GM23338 (cell line): ENCODE results near the gene METTL13. TPM values are rescaled to one million over a fixed set of nuclear protein-coding genes. Genes with fewer than 3 reads are reported as not detected.
A peak's percentile ranks its signal among the peaks of the same experiment; 100 is the strongest.

ENCODE experiments used
- ATAC-seq: fragments of 200-7000 bp; cut with Tn5 transposase; 3 replicates; pipeline ENCODE4 v1.9.1; 2020
- DNase-seq: peaks from one replicate; pipeline ENCODE4 v3.0.0-alpha.2; 2015; ENCODE audit warnings: low spot score
- H2AFZ ChIP-seq: fragments of 200-600 bp; sonication (generic); 2 replicates; pipeline ENCODE4 v1.8.0; 2016; ENCODE audit warnings: antibody characterized with exemption, mild to moderate bottlenecking, moderate library complexity
- H3F3A ChIP-seq: fragments of 200-600 bp; sonication (generic); replicated peaks from 2 replicates; pipeline ENCODE4 v1.8.0; 2017; ENCODE audit warnings: antibody characterized with exemption, mixed run types, low read depth
- H3K27ac ChIP-seq: fragments of 200-600 bp; sonication (generic); 2 replicates; pipeline ENCODE4 v1.6.1; 2016; ENCODE audit warnings: low read depth
- H3K27me3 ChIP-seq: fragments of 200-600 bp; sonication (generic); 2 replicates; pipeline ENCODE4 v1.8.0; 2016; ENCODE audit warnings: mild to moderate bottlenecking, mixed run types, moderate library complexity; ENCODE audit not compliant: insufficient read depth
- H3K36me3 ChIP-seq: fragments of 200-600 bp; sonication (generic); 2 replicates; pipeline ENCODE4 v1.8.0; 2016; ENCODE audit warnings: mild to moderate bottlenecking; ENCODE audit not compliant: insufficient read depth
- H3K4me1 ChIP-seq: fragments of 200-600 bp; sonication (generic); 2 replicates; pipeline ENCODE4 v1.8.0; 2016; ENCODE audit warnings: mild to moderate bottlenecking, moderate library complexity; ENCODE audit not compliant: insufficient read depth
- H3K4me2 ChIP-seq: fragments of 200-600 bp; sonication (generic); 2 replicates; pipeline ENCODE4 v1.7.1; 2017; ENCODE audit warnings: mixed run types
- H3K4me3 ChIP-seq: fragments of 200-600 bp; sonication (generic); 2 replicates; pipeline ENCODE4 v1.6.1; 2016; ENCODE audit warnings: mixed run types
- H3K79me2 ChIP-seq: fragments of 200-600 bp; sonication (generic); replicated peaks from 2 replicates; pipeline ENCODE4 v1.8.0; 2017; ENCODE audit warnings: mild to moderate bottlenecking; ENCODE audit not compliant: insufficient read depth
- H3K9me2 ChIP-seq: fragments of 200-600 bp; sonication (generic); 2 replicates; pipeline ENCODE4 v1.8.0; 2017; ENCODE audit not compliant: insufficient read depth
- H4K20me1 ChIP-seq: fragments of 200-600 bp; sonication (generic); replicated peaks from 2 replicates; pipeline ENCODE4 v1.8.0; 2017; ENCODE audit warnings: mild to moderate bottlenecking; ENCODE audit not compliant: insufficient read depth
- H3K27ac Mint-ChIP-seq: 2 replicates; pipeline ENCODE4 v1.8.0; 2020; ENCODE audit warnings: inconsistent platforms, mild to moderate bottlenecking, moderate library complexity, mixed read lengths
- H3K27me3 Mint-ChIP-seq: 3 replicates; pipeline ENCODE4 v1.8.0; 2022; ENCODE audit warnings: low read depth, mild to moderate bottlenecking, moderate library complexity, mixed read lengths, inconsistent platforms; ENCODE audit not compliant: insufficient read depth, poor library complexity
- H3K36me3 Mint-ChIP-seq: 3 replicates; pipeline ENCODE4 v1.8.0; 2021; ENCODE audit warnings: low read depth, mild to moderate bottlenecking, inconsistent platforms, moderate library complexity, mixed read lengths
- H3K4me1 Mint-ChIP-seq: 3 replicates; pipeline ENCODE4 v1.8.0; 2020; ENCODE audit warnings: mild to moderate bottlenecking, inconsistent platforms, mixed read lengths
- H3K4me3 Mint-ChIP-seq: 3 replicates; pipeline ENCODE4 v1.8.0; 2021; ENCODE audit warnings: moderate library complexity, mild to moderate bottlenecking, inconsistent platforms, mixed read lengths
- H3K9me3 Mint-ChIP-seq: 3 replicates; pipeline ENCODE4 v1.8.0; 2020; ENCODE audit warnings: moderate library complexity, mild to moderate bottlenecking, inconsistent platforms, mixed read lengths
- ETS1 ChIP-seq: IDR thresholded peaks from 2 replicates; pipeline ENCODE4 v1.6.1; 2016; ENCODE audit warnings: antibody characterized with exemption
- NANOG ChIP-seq: IDR thresholded peaks from 2 replicates; pipeline ENCODE4 v1.6.1; 2016; ENCODE audit warnings: antibody characterized with exemption, borderline replicate concordance
- REST ChIP-seq: IDR thresholded peaks from one replicate; pipeline ENCODE4 v1.6.1; 2018; ENCODE audit warnings: antibody characterized with exemption; ENCODE audit not compliant: unreplicated experiment
- ZNF462 ChIP-seq: fragments of 250-450 bp; sonication (Bioruptor Pico); IDR thresholded peaks from 2 replicates; pipeline ENCODE4 v1.5.0; 2020; ENCODE audit warnings: mild to moderate bottlenecking, moderate library complexity
- polyA plus RNA-seq: library from polyadenylated mRNA; unstranded; fragments of >200 nt; fragmentation: Nextera tagmentation; extraction: Ambion mirVana; gene quantifications from 2 replicates; pipeline ENCODE4 v1.2.1, GENCODE V29; 2016
- total RNA-seq: library from RNA; depleted of rRNA; stranded (reverse); fragments of >200 nt; shearing (Covaris generic); gene quantifications from 2 replicates; pipeline ENCODE4 v1.2.3, GENCODE V29; 2014

Gene METTL13
- total and polyA plus RNA-seq, 2 experiments from 2014 or later = 21.0 to 45.4 TPM

DNA sequence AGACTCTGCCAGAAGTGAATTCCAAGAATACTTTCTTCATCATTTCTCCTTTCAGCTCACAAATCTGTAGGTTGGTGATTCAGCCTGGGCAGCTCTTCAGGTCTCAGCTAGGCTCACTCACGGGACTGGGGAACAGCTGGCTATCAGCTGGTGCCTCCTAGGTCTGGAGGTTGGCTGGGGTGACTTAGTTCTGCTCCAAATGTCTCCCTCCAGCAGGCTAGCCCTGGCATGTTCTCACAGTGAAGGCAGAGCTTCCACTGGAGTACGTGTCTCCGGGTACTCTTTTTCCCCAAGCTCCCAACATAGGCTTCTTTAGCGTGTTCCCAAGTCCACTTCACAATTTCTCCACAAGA lies 27.1 kb upstream of the METTL13 start:
- H4K20me1 ChIP-seq = no peaks in the 10 kb centered on the region
- H3K36me3 ChIP-seq = peaks cover 11% of the 10 kb centered on the region
- H3K4me3 ChIP-seq = peak overlapping the region; percentile 23; the same call in 1 of the 2 replicates
- H3K9me2 ChIP-seq = peaks cover 15% of the 10 kb centered on the region
- peaks cover 17% of the 10 kb centered on the region for H3K4me1 ChIP-seq
- peak overlapping the region; percentile 38; the same call in 1 of the 2 replicates for H2AFZ ChIP-seq
- 0 out of 2 replicates have a peak, but pooled peaks cover 3% of the 10 kb centered on the region for H3F3A ChIP-seq
- Mint-ChIP-seq H3K36me3 (peaks cover 20% of the 10 kb centered on the region), H3K27me3 (peaks cover 8% of the 10 kb centered on the region), H3K27ac (peak overlapping the region; percentile 88), H3K4me3 (no peak overlapping the region; the same call in 2 of the 3 replicates), H3K4me1 (peaks cover 11% of the 10 kb centered on the region), H3K9me3 (peaks cover 26% of the 10 kb centered on the region)
- peak overlapping the region; percentile 49 for H3K4me2 ChIP-seq
- no peaks in the 10 kb centered on the region for H3K79me2 ChIP-seq
- TF ChIP-seq NANOG = no peak
- peak; percentile 94 for TF ChIP-seq ZNF462 (CRISPR knock-in tag)
- no peak for TF ChIP-seq REST
- no peak for TF ChIP-seq ETS1
- ATAC-seq (peak; percentile 57), DNase-seq (peak; percentile 45)
- H3K27me3 ChIP-seq = no peaks in the 10 kb centered on the region
- peak overlapping the region; percentile 94 for H3K27ac ChIP-seq
